Progenitor cell of endocrine pancreas (in vitro differentiated cells): ENCODE measurements around the gene HMCN2. TPM values are rescaled to one million over a fixed set of nuclear protein-coding genes. Genes with fewer than 3 reads are reported as not detected.

Experiments used
- DNase-seq: peaks from one replicate; pipeline ENCODE4 v3.0.0; 2021; ENCODE audit warnings: low spot score; ENCODE audit not compliant: unreplicated experiment
- H3K27ac Mint-ChIP-seq: 2 replicates; pipeline ENCODE4 v1.8.0; 2021; ENCODE audit warnings: mild to moderate bottlenecking, moderate library complexity, mixed read lengths
- H3K27me3 Mint-ChIP-seq: 2 replicates; pipeline ENCODE4 v1.8.0; 2021; ENCODE audit warnings: mixed read lengths
- H3K36me3 Mint-ChIP-seq: 2 replicates; pipeline ENCODE4 v1.8.0; 2022; ENCODE audit warnings: mixed read lengths; ENCODE audit not compliant: insufficient read depth
- H3K4me1 Mint-ChIP-seq: 2 replicates; pipeline ENCODE4 v1.8.0; 2021; ENCODE audit warnings: low read depth, mixed read lengths
- H3K4me3 Mint-ChIP-seq: 2 replicates; pipeline ENCODE4 v1.8.0; 2021; ENCODE audit warnings: low read depth, mild to moderate bottlenecking, moderate library complexity, mixed read lengths
- H3K9me3 Mint-ChIP-seq: 2 replicates; pipeline ENCODE4 v1.8.0; 2021; ENCODE audit warnings: low read depth, mixed read lengths
- total RNA-seq: library from RNA; stranded (reverse); gene quantifications from 2 replicates; pipeline ENCODE4 v1.2.1, GENCODE V29; 2021
- TF ChIP-seq, protein P1 (sequence below): fragments of 200-600 bp; sonication (generic); IDR thresholded peaks from one replicate; pipeline ENCODE4 v1.5.0; 2021; ENCODE audit warnings: antibody characterized with exemption, mild to moderate bottlenecking; ENCODE audit not compliant: unreplicated experiment

Gene HMCN2
- total RNA-seq, 1 donor from 2014 or later: 0.26 TPM

DNA sequence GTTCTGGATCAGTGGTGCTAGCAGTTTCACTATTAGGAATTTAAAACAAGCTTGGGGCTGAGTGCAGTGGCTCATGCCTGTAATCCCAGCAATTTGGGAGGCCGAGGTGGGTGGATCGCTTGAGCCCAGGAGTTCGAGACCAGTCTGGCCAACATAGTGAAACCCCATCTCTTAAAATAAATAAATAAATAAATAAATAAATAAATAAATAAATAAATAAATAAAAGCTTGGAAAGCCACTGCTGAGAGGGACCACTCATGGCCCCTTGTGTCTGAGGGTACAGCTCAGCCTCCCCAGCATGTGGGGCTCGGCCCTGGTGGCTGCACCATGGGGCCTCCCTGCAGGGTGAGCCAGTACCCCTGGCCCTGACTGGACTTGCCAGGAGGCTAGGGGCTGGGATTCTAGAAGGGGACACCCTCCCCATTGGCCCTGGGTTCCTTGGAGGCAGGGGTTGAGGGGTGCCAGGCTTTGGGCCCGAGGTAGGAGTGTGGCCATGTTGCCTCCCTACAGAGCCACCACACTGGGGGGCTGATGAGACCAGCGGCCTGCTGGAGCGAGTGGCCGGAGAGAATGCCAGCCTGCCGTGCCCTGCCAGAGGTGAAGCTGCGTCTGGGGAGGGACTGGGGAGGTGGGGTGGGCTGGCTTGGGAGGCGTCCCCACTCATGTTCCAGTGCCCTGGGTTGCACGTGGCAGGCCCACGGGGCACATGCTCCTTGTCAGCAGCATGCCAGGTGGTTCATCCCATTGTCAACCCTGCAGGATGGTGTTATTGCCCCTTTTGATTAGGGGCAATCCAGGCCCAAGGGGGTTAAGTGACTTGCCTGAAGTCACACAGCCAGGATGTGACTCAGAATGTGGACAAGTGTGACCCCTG, 76.5 kb downstream of the HMCN2 start:
- Mint-ChIP-seq H3K9me3 (no peaks in the 10 kb centered on the region), H3K27me3 (no peaks in the 10 kb centered on the region), H3K27ac (no peak overlapping the region), H3K36me3 (no peaks in the 10 kb centered on the region), H3K4me1 (no peaks in the 10 kb centered on the region), H3K4me3 (no peak overlapping the region)
- no peak for DNase-seq
- TF ChIP-seq, protein P1, sequence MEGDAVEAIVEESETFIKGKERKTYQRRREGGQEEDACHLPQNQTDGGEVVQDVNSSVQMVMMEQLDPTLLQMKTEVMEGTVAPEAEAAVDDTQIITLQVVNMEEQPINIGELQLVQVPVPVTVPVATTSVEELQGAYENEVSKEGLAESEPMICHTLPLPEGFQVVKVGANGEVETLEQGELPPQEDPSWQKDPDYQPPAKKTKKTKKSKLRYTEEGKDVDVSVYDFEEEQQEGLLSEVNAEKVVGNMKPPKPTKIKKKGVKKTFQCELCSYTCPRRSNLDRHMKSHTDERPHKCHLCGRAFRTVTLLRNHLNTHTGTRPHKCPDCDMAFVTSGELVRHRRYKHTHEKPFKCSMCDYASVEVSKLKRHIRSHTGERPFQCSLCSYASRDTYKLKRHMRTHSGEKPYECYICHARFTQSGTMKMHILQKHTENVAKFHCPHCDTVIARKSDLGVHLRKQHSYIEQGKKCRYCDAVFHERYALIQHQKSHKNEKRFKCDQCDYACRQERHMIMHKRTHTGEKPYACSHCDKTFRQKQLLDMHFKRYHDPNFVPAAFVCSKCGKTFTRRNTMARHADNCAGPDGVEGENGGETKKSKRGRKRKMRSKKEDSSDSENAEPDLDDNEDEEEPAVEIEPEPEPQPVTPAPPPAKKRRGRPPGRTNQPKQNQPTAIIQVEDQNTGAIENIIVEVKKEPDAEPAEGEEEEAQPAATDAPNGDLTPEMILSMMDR: no peak

DNA sequence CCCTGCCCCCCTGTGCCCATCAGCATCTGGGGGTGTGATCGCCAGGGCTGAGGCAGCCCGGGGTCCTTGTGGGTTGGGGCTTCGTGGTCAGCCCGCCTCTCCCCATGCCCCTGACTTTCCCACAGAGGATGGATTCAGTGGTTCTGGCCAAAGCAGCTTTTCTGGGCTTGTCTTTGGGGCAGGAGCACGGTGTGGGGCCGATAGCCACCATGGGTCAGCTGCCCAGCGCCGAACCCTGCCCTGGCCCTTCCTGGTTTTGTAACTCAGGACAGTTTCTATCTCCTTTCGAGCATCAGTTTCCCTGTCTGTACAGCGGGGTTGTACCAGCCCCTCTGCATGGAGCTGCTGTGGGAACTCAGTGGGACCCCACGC, 77.1 kb downstream of the HMCN2 start:
- Mint-ChIP-seq H3K9me3 (no peaks in the 10 kb centered on the region), H3K27ac (no peak overlapping the region), H3K4me1 (no peaks in the 10 kb centered on the region), H3K36me3 (no peaks in the 10 kb centered on the region), H3K27me3 (no peaks in the 10 kb centered on the region), H3K4me3 (no peak overlapping the region)
- TF ChIP-seq, protein P1: no peak
- no peak for DNase-seq

DNA sequence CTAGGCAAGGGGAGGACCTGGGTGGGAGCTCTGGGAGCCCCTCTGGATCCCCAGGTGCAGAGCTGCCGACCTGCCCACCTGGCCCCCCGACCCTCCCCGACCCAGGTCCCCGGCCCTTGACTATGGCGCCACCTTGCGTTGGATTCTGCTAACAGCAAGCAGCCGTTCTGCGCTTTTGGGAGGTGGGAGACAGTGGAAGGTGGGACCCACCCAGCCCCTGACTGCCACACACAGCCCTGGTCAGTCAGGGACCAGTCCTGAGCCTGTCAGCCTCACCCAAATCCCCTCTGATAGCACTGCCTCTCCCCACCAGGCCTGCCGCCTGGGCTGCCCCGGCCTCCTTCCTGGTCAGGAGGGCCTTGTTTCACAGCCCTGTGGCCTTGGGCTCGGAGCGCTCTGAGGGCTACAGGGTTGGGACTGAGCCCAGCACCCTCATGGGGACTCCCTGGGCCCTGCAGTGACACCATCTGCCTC, 77.9 kb downstream of the HMCN2 start:
- H3K4me3 Mint-ChIP-seq: no peak overlapping the region
- TF ChIP-seq, protein P1: peak; percentile 81
- DNase-seq: peak; percentile 57
- no peaks in the 10 kb centered on the region for H3K4me1 Mint-ChIP-seq
- H3K27me3 Mint-ChIP-seq: no peaks in the 10 kb centered on the region
- no peaks in the 10 kb centered on the region for H3K36me3 Mint-ChIP-seq
- no peaks in the 10 kb centered on the region for H3K9me3 Mint-ChIP-seq
- no peak overlapping the region for H3K27ac Mint-ChIP-seq

DNA sequence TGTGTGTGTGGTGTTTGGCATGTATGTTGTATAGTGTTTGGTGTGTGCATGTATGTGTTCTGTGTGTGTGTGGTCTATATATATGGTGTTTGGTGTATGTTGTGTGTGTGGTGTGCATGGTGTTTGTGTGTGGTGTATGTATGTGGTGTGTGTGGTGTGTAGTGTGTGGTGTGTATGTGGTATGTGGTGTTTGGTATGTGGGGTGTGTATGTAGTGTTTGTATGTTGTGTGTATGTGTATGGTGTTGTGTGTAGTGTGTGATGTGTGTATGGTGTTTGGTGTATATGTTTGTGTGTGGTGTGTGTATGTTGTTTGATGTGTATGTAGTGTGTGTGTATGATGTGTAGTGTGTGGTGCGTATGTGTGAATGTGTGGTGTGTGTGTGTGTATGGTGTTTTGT, 78.8 kb downstream of the HMCN2 start:
- no peaks in the 10 kb centered on the region for H3K36me3 Mint-ChIP-seq
- no peaks in the 10 kb centered on the region for H3K27me3 Mint-ChIP-seq
- DNase-seq: no peak
- no peak overlapping the region for H3K4me3 Mint-ChIP-seq
- no peak overlapping the region for H3K27ac Mint-ChIP-seq
- H3K9me3 Mint-ChIP-seq: no peaks in the 10 kb centered on the region
- TF ChIP-seq, protein P1: no peak
- no peaks in the 10 kb centered on the region for H3K4me1 Mint-ChIP-seq

DNA sequence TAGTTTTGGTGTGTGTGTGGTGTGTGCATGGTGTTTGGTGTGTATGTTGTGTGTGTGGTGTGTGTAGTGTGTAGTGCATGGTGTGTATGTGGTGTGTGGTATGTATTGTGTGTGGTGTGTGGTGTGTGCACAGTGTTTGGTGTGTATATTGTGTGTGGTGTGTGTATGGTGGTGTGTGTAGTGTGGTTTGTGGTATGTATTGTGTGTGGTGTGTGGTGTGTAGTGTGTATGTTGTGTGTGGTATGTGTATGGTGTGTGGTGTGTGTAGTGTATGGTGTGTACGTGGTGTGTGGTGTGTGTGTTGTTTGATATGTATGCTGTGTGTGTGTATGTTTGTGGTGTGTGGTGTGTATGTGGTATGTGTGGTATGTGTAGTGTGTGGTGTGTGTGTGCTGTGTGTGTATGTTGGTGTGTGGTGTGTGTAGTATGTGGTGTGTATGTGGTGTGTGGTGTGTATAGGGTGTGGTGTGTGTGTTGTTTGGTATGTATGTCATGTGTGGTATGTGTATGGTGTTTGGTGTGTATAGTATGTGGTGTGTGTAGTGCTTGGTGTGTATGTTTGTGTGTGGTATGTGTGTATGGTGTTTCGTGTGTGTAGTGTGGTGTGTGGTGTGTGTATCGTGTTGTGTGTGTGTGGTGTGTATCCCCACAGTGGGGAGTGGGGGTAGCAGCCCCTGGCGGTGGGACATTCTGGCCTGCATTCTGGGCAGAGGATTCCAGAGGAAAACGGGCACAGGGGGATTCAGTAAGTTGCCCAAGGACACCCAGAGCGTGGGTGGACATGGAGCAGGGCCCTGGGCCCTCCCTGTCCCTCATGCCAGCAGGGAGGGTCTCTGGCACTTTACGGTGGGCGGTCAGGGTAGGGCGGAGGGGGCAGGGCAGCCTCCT, 79.7 kb downstream of the HMCN2 start:
- TF ChIP-seq, protein P1: no peak
- H3K27ac Mint-ChIP-seq: no peak overlapping the region
- DNase-seq: no peak
- H3K27me3 Mint-ChIP-seq: no peaks in the 10 kb centered on the region
- H3K9me3 Mint-ChIP-seq: no peaks in the 10 kb centered on the region
- H3K36me3 Mint-ChIP-seq: no peaks in the 10 kb centered on the region
- H3K4me1 Mint-ChIP-seq: no peaks in the 10 kb centered on the region
- no peak overlapping the region for H3K4me3 Mint-ChIP-seq
